HG02678 (cell line): ENCODE data around the gene TMEM38A.

Experiments used
- ATAC-seq: cut with Tn5 transposase; IDR thresholded peaks from one replicate; pipeline ENCODE4 v1.9.1; 2021; ENCODE audit warnings: mild to moderate bottlenecking, moderate library complexity; ENCODE audit not compliant: unreplicated experiment

The TMEM38A gene

GRCh38 chr19:16660763-16661479 is at the start of gene TMEM38A:
Gene TMEM38A (plus strand): TSS chr19:16661139. CDS start chr19:16661218, 79 bp downstream.
- peak; percentile 23 for ATAC-seq

- no peak for ATAC-seq
These were observed 48.3 kb upstream of the TMEM38A start for GRCh38 chr19:16612636-16613035.

- no peak for ATAC-seq
These were observed 47.1 kb upstream of the TMEM38A start for GRCh38 chr19:16613841-16614240.

GRCh38 chr19:16614941-16615340 is 46.0 kb upstream of the TMEM38A start:
- ATAC-seq = no peak

- ATAC-seq = no peak
These were observed 45.1 kb upstream of the TMEM38A start for GRCh38 chr19:16615808-16616207.

GRCh38 chr19:16618248-16618647 is 42.7 kb upstream of the TMEM38A start:
- ATAC-seq = no peak

- ATAC-seq = no peak
These were observed 41.5 kb upstream of the TMEM38A start for GRCh38 chr19:16619457-16619856.

GRCh38 chr19:16620018-16620417 is 40.9 kb upstream of the TMEM38A start:
- no peak for ATAC-seq

- no peak for ATAC-seq
These were observed 40.4 kb upstream of the TMEM38A start for GRCh38 chr19:16620584-16620983.

- ATAC-seq = no peak
These were observed 39.7 kb upstream of the TMEM38A start for GRCh38 chr19:16621165-16621800.

- ATAC-seq = no peak
These were observed 37.9 kb upstream of the TMEM38A start for GRCh38 chr19:16623066-16623465.

GRCh38 chr19:16623576-16623975 is 37.4 kb upstream of the TMEM38A start:
- ATAC-seq = no peak

- no peak for ATAC-seq
These were observed 36.7 kb upstream of the TMEM38A start for GRCh38 chr19:16624236-16624635.

- no peak for ATAC-seq
These were observed 35.6 kb upstream of the TMEM38A start for GRCh38 chr19:16625163-16625958.

GRCh38 chr19:16626796-16627192 is 34.1 kb upstream of the TMEM38A start:
- no peak for ATAC-seq

GRCh38 chr19:16627193-16627927 is 33.6 kb upstream of the TMEM38A start:
- no peak for ATAC-seq

GRCh38 chr19:16627928-16628182 is 33.1 kb upstream of the TMEM38A start:
- ATAC-seq = no peak

GRCh38 chr19:16628183-16628983 is 32.6 kb upstream of the TMEM38A start, which contains the start of gene MED26:
Gene MED26 (minus strand): TSS chr19:16628204. CDS start chr19:16627943, 261 bp downstream.
- peak; percentile 86 for ATAC-seq

GRCh38 chr19:16628984-16629691 is 31.8 kb upstream of the TMEM38A start:
- no peak for ATAC-seq

- ATAC-seq = no peak
These were observed 29.5 kb upstream of the TMEM38A start for GRCh38 chr19:16631465-16631864.
